Umbilical cord (tissue), 2 donors: ENCODE measurements around the gene CRIP3. TPM values are rescaled to one million over a fixed set of nuclear protein-coding genes. Genes with fewer than 3 reads are reported as not detected.

Experiments used
- DNase-seq: peaks from one replicate; pipeline ENCODE4 v3.0.0-alpha.2; 2015; ENCODE audit warnings: low spot score
- total RNA-seq: library from RNA; depleted of rRNA; stranded (reverse); fragments of >200 nt; gene quantifications from one replicate; pipeline ENCODE4 v1.2.3, GENCODE V29; 2014; ENCODE audit warnings: low replicate concordance; ENCODE audit not compliant: insufficient read depth

The CRIP3 gene
- total RNA-seq, 1 donor from 2014 or later: 5.5 TPM

DNA sequence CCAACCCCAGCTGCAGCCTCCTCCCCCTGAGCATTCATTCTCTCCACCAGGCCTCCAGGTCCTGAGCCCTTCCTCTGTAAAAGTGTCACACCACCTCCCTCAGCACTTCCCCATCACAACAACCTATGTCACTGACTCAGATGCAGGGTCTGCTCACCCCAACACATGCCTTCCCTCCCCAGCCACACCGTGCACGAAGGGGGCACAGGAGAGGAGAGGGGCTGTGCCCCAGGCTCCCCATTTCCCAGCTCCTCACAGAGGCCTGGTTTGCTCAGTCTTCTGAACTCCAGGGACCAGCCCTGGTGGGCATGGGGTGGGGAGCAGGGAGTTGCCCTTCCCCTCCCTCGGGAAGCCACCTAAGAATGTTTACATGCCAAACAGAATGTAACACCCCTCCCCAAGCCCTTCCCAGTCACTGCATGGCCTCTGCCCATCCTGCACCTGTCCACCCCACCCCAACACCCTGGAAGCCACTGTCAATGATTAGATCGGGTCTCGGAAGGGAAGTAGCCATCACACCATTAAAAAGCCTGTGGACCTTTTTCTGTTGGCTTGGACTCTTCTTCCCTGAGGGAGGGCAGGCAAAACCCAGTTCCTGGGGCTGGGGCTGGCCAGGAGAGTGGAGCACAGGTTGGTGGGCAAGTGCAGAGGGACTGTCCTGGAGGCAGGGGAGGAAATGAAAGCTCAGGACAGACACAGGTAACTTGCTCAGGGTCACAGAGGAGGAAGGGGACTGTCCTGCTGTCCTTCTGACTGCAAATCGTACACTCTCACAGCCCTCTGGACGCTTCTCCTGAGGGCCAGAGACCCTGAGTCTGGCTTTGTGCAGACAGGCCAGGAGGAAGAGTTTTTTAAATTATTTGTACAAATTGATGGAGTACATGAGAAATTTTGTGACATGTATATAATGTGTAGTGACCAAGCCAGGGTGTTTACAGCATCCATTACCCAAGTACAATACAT is 20.6 kb downstream of the CRIP3 start:
- no peak for DNase-seq

DNA sequence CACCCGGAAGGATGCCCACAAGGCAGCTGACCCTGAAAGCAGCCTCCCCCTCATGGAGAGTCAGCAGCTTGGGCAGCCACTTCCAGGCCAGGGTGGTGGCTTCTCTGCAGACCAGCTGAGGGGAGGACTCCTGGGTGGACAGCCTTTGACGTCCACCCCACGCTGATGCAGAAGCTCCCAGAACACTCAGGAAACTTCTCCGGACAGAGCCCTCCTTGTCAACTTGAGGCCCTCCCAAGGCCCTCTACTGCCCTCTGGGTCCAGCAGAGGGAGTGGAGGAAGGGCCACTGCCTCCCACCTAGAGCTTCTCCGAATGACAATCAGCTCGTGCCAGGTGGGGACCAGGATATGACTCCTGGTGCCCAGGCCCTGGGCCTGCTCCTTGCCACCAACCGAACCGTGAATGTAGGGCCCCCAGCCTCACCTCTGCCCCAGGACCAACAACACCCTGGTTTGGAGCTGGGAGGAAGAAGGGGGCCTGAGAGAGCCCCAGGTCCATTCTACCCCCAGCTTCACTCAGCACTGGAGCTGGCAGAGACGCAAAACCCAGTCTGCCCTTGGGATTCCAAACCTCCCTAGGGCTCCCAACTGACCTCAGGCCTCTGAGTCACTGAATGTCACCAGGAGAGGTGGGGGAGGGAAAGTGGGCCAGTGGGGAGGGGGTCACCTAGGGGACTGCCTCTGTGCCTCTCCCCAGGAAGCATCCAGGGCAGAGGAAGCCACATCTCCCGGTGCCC is 21.5 kb downstream of the CRIP3 start:
- DNase-seq: no peak

DNA sequence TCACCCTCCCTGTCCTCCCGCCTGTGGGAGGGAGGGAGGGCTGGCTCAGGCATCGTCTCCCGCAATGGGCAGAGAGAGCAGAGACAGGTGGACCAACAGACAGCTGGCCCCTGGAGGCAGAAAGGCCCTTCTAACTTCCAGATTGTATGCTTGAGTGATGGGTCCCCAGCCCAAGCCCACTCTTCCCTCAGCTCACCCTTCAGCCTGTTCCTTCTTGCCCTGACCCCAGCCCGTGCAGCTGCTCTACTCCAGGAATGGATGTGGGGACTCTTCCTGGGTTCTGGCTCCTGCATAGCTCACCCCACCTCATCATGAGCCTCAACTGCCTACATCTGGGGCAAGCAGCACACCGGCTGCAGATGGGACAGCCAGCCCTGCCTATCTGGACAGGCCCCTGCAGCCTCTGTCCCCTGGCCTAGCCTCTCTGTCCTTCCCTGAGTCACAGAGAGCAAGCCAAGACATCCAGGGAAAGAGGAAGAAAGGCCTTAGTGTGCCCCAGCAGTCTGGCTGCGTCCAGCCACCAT is 22.1 kb downstream of the CRIP3 start:
- no peak for DNase-seq

DNA sequence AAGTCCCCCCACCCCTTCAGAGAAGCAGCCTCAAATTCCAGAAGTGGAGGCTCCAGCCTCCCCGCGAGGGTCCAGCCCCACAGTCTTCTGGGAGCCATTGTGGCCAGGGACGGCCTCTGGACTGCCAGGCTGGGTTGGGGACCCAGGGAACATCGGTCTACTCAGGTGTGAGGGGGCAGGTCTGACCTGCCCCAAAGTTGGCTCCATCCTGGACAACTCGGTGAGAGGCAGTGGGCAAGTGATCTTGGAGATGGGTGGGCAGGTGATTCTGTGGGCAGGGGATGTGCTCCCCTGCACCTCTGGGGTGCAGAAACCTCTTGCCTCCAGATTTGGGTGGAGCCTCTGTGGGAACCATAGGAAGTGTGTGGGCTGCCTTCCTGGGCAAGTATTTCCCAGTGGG is 22.8 kb downstream of the CRIP3 start:
- no peak for DNase-seq

DNA sequence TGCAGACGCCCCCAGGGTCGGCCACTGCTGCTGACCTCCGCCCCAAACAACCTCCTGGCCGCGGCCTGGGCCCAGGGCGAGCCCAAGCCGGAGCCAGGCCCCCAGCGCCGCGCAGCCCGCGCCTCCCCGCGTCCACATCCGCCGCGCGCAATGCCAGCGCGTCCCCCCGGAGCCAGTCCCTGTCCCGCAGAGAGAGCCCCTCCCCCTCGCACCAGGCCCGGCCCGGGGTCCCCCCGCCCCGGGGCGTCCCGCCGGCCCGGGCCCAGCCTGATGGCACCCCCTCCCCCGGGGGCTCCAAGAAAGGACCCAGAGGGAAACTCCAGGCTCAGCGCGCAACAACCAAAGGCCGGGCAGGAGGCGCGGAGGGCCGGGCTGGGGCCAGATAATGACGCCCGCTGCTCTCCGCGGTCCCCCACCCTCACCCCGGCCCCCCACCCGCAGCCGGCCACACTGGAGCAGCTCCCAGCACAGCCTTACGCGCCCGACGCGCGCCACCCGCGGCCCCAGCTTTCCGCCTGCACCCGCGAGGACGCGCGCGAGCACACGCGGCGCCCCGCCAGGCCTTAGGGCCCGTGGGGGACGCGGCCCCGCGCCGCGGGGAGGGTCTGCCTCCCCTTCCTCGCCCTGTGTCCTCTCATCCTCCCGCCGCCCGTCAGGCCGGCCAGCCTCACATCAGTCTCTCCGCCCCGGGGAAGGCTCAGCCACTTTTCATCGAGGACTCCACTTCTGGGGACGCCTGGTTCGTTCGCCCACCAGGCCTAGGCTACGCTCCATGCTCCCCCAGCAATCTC is 23.4 kb downstream of the CRIP3 start:
- peak; percentile 39 for DNase-seq

DNA sequence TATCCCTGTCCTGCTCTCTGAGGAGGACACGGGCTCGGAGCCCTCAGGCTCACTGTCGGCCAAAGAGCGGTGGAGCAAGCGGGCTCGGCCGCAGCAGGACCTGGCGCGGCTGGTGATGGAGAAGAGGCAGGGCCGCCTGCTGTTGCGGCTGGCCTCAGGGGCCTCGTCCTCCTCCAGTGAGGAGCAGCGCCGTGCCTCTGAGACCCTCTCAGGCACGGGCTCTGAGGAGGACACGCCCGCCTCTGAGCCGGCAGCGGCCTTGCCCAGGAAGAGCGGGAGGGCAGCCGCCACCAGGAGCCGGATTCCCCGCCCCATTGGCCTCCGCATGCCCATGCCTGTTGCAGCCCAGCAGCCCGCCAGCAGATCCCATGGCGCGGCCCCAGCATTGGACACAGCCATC is 24.7 kb downstream of the CRIP3 start:
- DNase-seq: no peak

DNA sequence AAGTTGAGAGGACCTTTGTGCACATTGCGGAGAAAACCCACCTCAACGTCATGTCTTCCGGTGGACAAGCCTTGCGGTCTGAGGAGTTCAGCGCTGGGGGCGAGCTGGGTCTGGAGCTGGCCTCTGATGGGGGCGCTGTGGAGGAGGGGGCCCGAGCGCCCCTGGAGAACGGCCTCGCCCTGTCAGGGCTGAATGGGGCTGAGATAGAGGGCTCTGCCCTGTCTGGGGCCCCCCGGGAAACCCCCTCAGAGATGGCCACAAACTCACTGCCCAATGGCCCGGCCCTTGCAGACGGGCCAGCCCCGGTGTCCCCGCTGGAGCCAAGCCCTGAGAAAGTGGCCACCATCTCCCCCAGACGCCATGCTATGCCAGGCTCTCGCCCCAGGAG is 25.1 kb downstream of the CRIP3 start:
- no peak for DNase-seq

DNA sequence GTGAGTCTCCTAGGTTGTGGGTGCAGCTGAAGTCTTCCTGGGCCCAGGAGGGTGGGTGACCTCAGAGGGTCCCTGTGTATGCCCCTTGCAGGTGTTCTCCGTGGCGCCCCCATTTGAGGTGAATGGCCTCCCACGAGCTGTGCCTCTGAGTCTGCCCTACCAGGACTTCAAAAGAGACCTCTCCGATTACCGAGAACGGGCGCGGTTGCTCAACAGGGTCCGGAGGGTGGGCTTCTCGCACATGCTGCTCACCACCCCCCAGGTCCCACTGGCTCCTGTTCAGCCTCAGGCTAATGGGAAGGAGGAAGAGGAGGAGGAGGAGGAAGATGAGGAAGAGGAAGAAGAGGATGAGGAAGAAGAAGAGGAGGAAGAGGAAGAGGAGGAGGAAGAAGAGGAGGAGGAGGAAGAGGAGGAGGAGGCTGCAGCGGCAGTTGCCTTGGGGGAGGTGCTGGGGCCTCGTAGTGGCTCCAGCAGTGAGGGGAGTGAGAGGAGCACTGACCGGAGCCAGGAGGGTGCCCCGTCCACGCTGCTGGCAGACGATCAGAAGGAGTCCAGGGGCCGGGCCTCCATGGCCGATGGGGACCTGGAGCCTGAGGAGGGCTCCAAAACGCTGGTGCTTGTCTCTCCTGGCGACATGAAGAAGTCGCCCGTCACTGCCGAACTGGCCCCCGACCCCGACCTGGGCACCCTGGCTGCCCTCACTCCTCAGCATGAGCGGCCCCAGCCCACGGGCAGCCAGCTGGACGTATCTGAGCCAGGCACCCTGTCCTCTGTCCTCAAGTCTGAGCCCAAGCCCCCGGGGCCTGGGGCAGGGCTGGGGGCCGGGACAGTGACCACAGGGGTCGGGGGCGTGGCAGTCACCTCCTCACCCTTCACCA is 25.8 kb downstream of the CRIP3 start:
- no peak for DNase-seq

DNA sequence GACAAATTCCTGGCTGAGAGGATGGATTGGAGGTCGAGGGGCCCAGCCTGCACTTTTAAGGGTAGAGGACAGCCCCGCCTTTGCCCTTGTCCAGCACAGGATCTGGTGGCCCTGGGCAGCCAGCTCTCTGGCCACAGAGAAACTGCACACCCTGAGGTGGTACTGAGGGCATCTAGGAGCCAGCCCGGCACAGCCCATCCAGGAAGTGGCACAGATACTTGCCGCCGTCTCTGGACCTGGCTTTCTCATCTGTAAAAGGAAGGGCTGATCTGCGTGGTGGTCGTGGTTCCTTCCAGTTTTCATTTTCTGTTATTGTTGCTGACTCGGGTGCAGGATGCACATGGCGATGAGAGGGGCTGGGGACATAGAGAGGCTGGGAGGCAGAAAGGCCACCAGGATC is 26.6 kb downstream of the CRIP3 start:
- DNase-seq: no peak

DNA sequence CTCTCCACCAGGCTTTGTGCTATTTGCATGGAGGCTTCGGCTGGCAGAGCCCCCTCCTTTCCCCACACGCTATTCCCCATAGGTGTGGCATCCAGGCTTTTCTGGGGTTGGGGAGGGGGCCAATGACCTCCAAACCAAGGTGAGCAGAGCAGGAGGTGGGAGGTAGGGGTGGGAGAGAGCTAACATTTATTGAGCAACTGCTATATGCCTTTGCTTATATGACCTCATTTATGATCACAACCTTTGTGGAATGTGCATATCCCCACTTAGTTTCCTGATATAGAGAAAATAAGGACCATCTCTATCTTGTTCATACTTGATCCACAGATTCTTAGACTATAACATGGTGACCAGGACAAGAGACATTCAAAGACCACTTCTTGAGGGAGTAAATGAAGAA is 28.4 kb downstream of the CRIP3 start:
- no peak for DNase-seq

DNA sequence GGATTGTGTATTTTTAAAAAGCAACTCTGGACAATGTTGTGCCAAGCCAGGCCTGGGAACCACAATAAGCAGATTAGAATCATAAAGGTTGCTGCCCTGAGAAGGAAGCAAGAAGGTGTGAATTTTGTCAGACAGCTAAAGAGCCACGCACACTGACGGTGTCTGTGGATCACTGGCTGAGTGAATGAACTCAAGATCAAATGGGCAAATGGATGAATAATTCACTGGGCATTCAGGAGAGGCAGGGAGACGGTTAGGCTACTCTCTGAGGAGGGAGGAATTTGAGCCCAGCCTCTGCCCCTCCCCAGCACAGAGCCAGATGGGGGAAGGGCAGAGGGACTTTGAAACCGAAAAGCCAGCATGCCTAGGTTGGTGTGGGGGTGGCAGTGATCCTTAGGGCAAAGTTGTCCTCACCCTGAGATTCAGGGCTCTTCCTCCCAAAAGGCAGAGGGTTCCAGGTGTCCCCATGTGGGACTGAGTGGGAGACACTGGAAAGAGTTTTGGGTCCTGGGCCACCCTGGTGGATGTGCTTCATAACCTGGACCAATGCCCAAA is 30.0 kb downstream of the CRIP3 start:
- DNase-seq: no peak

DNA sequence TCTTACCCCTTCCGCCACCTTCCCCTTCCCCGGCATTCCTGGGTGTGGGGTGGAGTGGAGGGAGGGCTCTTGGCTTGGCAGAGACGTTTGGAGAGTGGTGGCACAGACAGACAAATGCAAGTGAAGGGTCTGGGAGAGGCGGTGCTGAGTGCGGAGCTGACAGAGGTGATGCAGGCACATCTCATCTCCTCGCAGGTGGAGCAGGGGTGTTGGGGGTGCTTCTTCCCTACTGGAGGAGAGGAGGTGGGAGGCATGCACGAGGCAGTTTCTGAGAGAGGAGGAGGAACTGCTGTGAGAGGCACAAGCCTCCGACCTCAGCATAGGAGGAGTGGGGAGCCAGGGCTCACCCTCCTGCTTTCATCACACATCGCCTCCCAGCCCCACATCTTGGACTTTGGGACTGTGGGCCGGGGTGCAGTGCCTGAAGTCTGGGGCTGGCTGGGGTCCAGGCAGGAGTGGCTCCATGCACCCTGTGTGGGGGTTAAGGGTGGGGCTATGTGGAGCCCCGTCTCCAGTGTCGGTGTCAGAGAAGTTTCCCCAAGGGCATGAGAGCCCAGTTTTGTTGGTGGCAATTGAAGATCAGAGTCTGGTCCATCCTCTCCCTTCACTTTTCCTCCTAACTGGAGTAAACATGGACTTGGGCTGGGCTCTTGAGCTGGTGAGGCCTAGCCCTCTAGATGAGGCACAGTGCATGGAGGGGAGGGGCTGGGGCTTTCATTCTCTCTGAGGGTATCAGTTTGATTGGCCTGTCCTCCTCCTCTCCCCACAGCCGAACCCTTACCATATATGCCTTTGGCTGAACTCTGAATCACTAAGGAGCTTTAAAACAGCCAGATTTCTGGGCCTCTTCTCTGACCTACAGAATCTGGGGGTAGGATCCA is 30.7 kb downstream of the CRIP3 start:
- DNase-seq: peak; percentile 83

DNA sequence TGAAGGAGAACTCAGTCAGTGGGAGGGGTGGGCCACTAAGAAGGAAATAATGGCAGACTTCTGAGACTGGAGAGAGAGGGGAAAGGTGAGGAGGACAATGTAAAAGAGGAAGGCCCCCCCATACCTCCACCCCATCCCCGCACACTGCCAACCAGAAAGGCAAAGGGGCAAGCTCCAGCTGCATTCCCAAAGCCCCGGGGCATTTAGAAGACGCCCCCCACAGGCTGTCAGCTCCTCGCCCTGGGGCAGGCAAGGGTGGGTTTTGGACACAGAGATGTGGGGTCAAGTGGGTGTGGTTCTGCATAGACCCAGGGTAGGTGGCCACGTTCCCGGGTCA is 31.4 kb downstream of the CRIP3 start:
- no peak for DNase-seq

DNA sequence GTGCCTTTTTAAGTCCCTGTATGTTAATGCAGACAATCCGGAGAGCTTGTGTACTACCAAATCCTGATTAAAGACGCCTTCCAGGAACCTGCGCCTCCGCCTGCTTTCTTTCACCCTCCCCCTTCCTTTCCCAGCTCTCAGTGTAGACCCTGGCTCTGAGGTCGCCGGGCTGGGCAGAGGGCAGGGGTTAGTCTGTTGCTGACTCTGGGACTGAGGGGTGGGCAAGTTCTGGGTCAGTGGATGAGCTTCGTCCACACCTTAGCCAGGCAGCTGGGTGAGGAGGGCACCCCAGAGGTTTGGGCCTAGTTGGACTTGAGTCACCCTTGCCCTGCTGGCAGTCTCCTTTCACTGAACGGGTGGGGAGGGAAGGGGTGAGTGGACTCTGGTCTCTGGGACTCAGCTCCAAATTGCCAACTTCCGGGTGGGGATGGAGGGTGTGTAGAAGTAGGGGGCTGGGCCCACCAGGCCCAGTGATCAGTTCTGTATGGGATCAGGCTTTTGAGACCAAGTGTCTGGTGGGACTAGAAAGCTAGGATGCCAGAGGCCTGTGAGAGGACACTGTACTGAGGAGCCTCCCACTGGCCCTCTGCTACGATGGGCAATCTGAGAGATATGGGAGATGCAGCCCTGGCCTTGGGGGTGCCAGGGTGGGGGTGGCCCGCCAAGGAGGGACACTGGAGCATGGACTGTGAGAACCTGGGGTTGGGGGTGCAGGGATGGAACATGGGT is 31.9 kb downstream of the CRIP3 start:
- no peak for DNase-seq

DNA sequence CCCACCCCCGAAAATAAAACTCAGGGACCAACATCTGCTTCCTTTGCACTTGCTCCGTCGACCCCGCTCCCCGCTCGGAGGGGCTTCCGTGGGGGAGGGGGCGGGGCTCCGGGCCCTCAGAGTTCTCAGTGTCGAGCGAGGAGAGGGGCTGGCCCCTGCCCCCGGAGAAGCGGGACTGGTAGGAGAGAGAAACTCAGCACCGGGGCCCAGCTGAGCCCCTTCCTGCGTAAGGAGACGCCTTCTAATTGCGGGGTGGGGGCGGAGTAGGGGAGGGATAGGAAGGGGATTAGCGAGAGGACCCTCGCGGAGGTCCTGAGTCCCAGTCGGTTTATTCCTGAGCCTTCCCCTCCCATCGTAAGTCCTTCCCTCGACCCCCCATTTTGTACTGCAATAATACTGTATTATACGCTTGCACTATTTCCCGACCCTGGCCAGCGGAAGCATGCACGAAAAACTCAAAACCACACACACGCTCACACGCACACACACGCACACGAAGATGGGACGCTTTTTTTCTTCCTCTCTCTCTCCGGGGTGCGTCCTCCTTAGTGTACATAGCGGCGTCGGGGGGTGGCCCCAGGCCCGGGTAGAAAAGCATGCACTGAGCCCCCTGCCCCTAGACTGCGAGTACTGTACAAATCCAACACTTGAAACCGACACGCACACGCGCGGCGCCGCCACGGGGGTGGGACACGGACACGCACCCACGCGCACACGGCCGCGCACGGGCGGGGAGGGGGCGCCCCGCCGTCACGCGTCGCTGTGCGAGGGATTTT is 32.6 kb downstream of the CRIP3 start:
- DNase-seq: no peak

DNA sequence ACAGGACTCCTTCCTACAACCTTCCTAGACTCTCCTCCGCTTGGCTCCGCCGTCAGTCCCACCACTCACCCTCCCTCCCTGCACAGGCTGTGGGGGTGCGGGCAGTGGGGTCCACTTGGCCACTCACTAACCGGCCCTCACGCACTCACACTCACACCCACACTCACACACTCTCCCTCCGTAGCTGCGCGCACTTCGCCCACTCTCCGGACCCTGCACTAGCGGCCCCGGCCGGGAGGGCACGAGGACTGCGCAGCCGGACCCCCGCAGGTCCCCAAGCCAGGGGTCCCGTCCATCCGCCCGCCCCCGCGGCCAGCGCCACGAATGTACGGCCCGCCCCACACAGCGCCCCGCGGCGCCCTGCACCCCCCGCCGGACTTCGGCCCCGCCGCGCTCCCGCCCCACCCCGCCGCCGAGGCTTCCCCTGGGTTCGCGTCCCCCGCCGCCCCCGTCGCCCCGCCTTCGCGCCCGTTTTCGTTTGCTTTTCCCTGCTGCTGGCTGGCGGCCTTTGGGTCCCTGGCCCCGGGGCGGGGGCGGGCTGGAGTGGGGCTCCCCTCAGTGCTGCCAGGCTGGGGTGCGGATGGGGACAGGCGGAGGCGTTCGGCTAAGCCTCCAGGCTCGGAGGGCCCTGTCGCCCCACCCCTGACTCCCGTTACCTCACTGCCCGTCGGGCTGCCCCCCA is 33.6 kb downstream of the CRIP3 start:
- DNase-seq: no peak

DNA sequence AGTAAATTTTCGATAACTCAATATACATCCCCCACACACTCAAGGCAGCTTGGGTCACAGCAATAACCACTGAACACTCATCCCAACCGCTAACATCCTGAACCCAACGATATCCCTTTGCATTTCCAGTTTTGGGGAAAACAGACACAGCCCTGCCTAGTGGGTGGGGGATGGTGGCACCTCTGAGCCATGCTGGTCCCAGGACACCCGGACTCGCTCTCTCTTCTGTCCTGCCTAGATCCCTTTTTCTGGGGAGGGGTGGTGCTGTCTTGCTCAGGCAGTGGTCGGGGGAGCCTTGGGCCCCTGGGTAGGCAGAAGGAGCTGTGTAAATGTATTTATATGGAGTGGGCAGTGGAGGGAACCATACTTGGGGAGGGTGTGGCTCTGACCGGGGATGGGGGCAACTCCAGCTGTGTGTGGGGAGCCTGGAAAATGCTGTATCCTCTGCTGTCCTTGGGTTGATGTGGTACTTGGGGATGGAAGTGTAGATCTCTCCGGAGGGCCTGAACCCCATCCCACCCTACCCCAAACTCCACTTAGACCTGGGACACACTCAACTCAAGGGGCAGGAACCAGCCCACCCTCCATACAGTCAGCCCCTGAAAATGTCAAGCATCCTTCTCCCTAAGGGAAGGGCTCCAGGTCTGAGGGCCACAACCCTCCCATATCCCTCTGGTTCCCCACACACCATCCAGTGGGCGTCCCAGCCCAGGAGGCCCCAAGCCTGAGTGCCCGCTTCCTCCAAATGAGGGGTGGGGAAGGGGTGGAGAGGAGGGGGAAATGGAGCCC is 34.3 kb downstream of the CRIP3 start:
- no peak for DNase-seq
